DOHH2 (cell line): ENCODE measurements around the gene TSC22D4.

Source experiments
- EZH2phosphoT487 ChIP-seq: fragments of 200-600 bp; sonication (generic); IDR thresholded peaks from 2 replicates; pipeline ENCODE4 v1.6.1; 2017; ENCODE audit warnings: borderline replicate concordance, mild to moderate bottlenecking, antibody characterized with exemption, low read length, moderate library complexity, mixed read lengths
- TF ChIP-seq, protein P1 (sequence below): fragments of 200-600 bp; sonication (generic); IDR thresholded peaks from one replicate; pipeline ENCODE4 v1.5.1; 2014; ENCODE audit warnings: antibody characterized with exemption, mild to moderate bottlenecking, low read depth, low read length; ENCODE audit not compliant: poor library complexity, severe bottlenecking

DNA sequence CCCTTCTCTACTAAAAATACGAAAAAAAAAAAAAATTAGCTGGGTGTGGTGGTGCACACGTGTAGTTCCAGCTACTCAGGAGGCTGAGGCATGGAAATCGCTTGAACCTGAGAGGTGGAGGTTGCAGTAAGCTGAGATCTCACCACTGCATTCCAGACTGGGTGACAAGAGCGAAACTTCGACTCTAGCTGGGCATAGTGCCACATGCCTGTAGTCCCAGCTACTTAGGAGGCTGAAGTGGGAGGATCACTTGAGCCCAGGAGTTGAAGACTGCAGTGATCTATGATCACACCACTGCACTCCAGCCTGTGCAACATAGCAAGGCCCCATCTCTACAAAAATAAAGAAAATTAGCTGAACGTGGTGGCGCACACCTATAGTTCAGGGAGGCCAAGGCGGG is 13.7 kb downstream of the TSC22D4 start:
- TF ChIP-seq, protein P1, sequence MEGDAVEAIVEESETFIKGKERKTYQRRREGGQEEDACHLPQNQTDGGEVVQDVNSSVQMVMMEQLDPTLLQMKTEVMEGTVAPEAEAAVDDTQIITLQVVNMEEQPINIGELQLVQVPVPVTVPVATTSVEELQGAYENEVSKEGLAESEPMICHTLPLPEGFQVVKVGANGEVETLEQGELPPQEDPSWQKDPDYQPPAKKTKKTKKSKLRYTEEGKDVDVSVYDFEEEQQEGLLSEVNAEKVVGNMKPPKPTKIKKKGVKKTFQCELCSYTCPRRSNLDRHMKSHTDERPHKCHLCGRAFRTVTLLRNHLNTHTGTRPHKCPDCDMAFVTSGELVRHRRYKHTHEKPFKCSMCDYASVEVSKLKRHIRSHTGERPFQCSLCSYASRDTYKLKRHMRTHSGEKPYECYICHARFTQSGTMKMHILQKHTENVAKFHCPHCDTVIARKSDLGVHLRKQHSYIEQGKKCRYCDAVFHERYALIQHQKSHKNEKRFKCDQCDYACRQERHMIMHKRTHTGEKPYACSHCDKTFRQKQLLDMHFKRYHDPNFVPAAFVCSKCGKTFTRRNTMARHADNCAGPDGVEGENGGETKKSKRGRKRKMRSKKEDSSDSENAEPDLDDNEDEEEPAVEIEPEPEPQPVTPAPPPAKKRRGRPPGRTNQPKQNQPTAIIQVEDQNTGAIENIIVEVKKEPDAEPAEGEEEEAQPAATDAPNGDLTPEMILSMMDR, result no peak
- no peak for TF ChIP-seq EZH2phosphoT487
